HepG2 (cell line): ENCODE measurements around the gene KIF22. TPM values are rescaled to one million over a fixed set of nuclear protein-coding genes. Genes with fewer than 3 reads are reported as not detected.

Experiments used
- ADNP ChIP-seq: sonication (generic); formaldehyde crosslinking; IDR thresholded peaks from 2 replicates; pipeline ENCODE4 v1.4.0; 2020; ENCODE audit warnings: missing genetic modification reagents
- AGO2 ChIP-seq: fragments of 200-400 bp; formaldehyde crosslinking; optimal IDR thresholded peaks from 2 replicates; pipeline ENCODE3; 2017; ENCODE audit warnings: mild to moderate bottlenecking, low read depth, low read length, moderate library complexity
- BCL6 ChIP-seq: IDR thresholded peaks from 2 replicates; pipeline ENCODE4 v1.6.1; 2016; ENCODE audit warnings: missing genetic modification reagents, missing compliant biosample characterization
- CHD2 ChIP-seq: IDR thresholded peaks from 2 replicates; pipeline ENCODE4 v1.6.1; 2011; ENCODE audit warnings: low read depth, low read length, improper control_type of control experiment
- HNRNPK ChIP-seq: fragments of 200-400 bp; formaldehyde crosslinking; IDR thresholded peaks from 2 replicates; pipeline ENCODE4 v1.6.1; 2018; ENCODE audit warnings: low read length, low read depth, moderate library complexity, mild to moderate bottlenecking; ENCODE audit not compliant: poor library complexity, severe bottlenecking
- NFE2L2 ChIP-seq: fragments of 150-350 bp; IDR thresholded peaks from 2 replicates; pipeline ENCODE4 v1.6.1; 2014; ENCODE audit warnings: low read length
- NFYB ChIP-seq: sonication (generic); formaldehyde crosslinking; IDR thresholded peaks from 2 replicates; pipeline ENCODE4 v1.4.0; 2020; ENCODE audit warnings: missing genetic modification reagents
- PHB2 ChIP-seq: fragments of 450-650 bp; IDR thresholded peaks from 2 replicates; pipeline ENCODE4 v1.6.1; 2018; ENCODE audit not compliant: partially characterized antibody
- PTBP1 ChIP-seq: fragments of 200-400 bp; formaldehyde crosslinking; IDR thresholded peaks from 2 replicates; pipeline ENCODE4 v1.6.1; 2018; ENCODE audit warnings: low read length, low read depth; ENCODE audit not compliant: poor library complexity, severe bottlenecking
- RCOR2 ChIP-seq: IDR thresholded peaks from 2 replicates; pipeline ENCODE4 v1.6.1; 2016; ENCODE audit warnings: missing biosample characterization, missing genetic modification reagents
- SMAD1 ChIP-seq: sonication (generic); formaldehyde crosslinking; IDR thresholded peaks from 2 replicates; pipeline ENCODE4 v1.4.0; 2020; ENCODE audit warnings: missing genetic modification reagents, low read depth, mild to moderate bottlenecking, borderline replicate concordance
- SMAD3 ChIP-seq: sonication (generic); formaldehyde crosslinking; IDR thresholded peaks from 2 replicates; pipeline ENCODE4 v1.4.0; 2020; ENCODE audit warnings: missing genetic modification reagents
- ZNF234 ChIP-seq: sonication (generic); formaldehyde crosslinking; conservative IDR thresholded peaks from 2 replicates; pipeline ENCODE4 v1.5.1; 2020; ENCODE audit warnings: mild to moderate bottlenecking, missing genetic modification reagents
- ZNF317 ChIP-seq: sonication (generic); formaldehyde crosslinking; IDR thresholded peaks from 2 replicates; pipeline ENCODE4 v1.5.0; 2020; ENCODE audit warnings: mild to moderate bottlenecking, missing genetic modification reagents
- ZNF674 ChIP-seq: sonication (generic); formaldehyde crosslinking; IDR thresholded peaks from 2 replicates; pipeline ENCODE4 v1.5.0; 2020; ENCODE audit warnings: low read depth, mild to moderate bottlenecking, missing genetic modification reagents
- polyA plus RNA-seq, 8 experiments: library from polyadenylated mRNA; depleted of rRNA in 3 of 8; stranded (reverse) in 7 of 8; unstranded in 1 of 8; fragments of >200 nt; fragmentation: Illumina TruSeq in 4 of 8; extraction: Trizol in 4 of 8; gene quantifications; 2 replicates each; pipeline versions ENCODE4 v1.2.1 to v1.2.3, GENCODE V29; 2011 to 2016; ENCODE audit warnings: low read depth in 4 of 8, missing spikeins in 1 of 8, mixed read lengths in 1 of 8; ENCODE audit not compliant: insufficient read depth in 1 of 8
- total RNA-seq, 5 experiments: library from RNA; depleted of rRNA; stranded (reverse); fragments of >200 nt; fragmentation: Illumina TruSeq; extraction: Trizol; gene quantifications; 2 replicates each; pipeline ENCODE4 v1.2.3, GENCODE V29; 2016; ENCODE audit warnings: low read depth in 1 of 5
- TF ChIP-seq, protein P1 (sequence below), 2 experiments: sonication (generic) in 1 of 2; formaldehyde crosslinking in 1 of 2; IDR thresholded peaks; 2 replicates each; pipeline versions ENCODE4 v1.4.0 to v1.6.1; 2018 to 2020; ENCODE audit warnings: missing genetic modification reagents in 2 of 2, borderline replicate concordance in 1 of 2, low read depth in 1 of 2, mild to moderate bottlenecking in 1 of 2, missing biosample characterization in 1 of 2
- TF ChIP-seq, protein P2 (sequence below): sonication (generic); formaldehyde crosslinking; IDR thresholded peaks from 2 replicates; pipeline ENCODE4 v1.5.0; 2020; ENCODE audit warnings: missing genetic modification reagents
- TF ChIP-seq, protein P3 (sequence below): sonication (generic); formaldehyde crosslinking; IDR thresholded peaks from 2 replicates; pipeline ENCODE4 v1.5.0; 2020; ENCODE audit warnings: missing genetic modification reagents
- TF ChIP-seq, protein P4 (sequence below): sonication (generic); formaldehyde crosslinking; IDR thresholded peaks from 2 replicates; pipeline ENCODE4 v1.4.0; 2020; ENCODE audit warnings: mild to moderate bottlenecking, missing genetic modification reagents
- TF ChIP-seq, protein P5 (sequence below): sonication (generic); formaldehyde crosslinking; IDR thresholded peaks from 2 replicates; pipeline ENCODE4 v1.4.0; 2020; ENCODE audit warnings: missing genetic modification reagents
- TF ChIP-seq, protein P6 (sequence below): sonication (generic); formaldehyde crosslinking; IDR thresholded peaks from 2 replicates; pipeline ENCODE4 v1.5.1; 2020; ENCODE audit warnings: missing genetic modification reagents, mild to moderate bottlenecking, borderline replicate concordance

Gene KIF22
- total and polyA plus RNA-seq, 2 of the 13 experiments (the other 11 are each of a cell fraction or from before 2014, with no cell fraction given): 95.8 to 118 TPM

DNA sequence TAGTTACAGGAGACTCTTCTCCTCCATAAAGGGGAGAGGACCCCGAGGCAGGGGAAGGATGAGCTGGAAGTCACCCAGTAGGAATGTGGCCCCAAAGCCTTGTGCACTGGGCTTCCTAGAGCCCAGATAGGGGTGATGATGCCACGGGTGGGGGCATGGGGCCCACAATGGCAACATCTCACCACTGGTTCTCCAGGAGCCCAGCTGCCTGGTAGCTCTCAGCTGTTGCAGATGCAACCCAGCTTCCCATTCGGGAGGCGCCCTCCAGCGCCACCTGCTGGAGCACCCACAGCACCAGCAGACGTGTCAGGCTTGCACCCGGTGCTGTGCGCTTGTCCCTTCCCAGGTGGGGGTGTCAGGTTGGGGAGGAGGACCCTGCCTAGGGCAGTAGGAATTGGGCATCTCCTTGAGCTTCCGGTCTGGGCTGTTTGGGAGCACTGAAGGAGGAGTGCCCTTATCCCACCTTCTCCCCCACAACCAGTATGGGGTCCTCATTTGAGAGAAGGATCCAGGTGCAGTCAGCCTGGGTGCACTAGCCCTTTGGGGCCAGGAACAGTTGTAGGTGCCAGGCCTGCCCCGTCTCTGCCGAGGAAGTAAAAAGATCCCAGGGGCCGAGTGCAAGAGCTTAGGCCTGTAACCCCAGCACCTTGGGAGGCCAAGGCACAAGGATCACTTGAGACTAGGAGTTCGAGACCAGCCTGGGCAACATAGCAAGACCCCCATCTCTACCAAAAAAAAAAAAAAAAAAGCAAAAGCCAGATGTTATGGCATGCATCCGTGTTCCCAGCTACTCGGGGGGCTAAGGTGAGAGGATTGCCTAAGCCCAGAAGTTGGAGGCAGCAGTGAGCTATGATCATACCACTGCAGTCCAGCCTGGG, 58.1 kb downstream of the KIF22 start (continued):
- TF ChIP-seq PTBP1: no peak
- TF ChIP-seq, protein P1, sequence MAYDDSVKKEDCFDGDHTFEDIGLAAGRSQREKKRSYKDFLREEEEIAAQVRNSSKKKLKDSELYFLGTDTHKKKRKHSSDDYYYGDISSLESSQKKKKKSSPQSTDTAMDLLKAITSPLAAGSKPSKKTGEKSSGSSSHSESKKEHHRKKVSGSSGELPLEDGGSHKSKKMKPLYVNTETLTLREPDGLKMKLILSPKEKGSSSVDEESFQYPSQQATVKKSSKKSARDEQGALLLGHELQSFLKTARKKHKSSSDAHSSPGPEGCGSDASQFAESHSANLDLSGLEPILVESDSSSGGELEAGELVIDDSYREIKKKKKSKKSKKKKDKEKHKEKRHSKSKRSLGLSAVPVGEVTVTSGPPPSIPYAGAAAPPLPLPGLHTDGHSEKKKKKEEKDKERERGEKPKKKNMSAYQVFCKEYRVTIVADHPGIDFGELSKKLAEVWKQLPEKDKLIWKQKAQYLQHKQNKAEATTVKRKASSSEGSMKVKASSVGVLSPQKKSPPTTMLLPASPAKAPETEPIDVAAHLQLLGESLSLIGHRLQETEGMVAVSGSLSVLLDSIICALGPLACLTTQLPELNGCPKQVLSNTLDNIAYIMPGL (CRISPR knock-in tag; IDR thresholded peaks at IDR 0.05; ENCODE audit: borderline replicate concordance in 1 of 2, low read depth in 1 of 2): peak; percentile 73 to 90; a peak in 3 of 4 replicates
- TF ChIP-seq BCL6 (CRISPR knock-in tag): 0 out of 2 replicates have a peak, but pooled peaks have one; percentile 9
- no peak for TF ChIP-seq CHD2
- TF ChIP-seq, protein P2, sequence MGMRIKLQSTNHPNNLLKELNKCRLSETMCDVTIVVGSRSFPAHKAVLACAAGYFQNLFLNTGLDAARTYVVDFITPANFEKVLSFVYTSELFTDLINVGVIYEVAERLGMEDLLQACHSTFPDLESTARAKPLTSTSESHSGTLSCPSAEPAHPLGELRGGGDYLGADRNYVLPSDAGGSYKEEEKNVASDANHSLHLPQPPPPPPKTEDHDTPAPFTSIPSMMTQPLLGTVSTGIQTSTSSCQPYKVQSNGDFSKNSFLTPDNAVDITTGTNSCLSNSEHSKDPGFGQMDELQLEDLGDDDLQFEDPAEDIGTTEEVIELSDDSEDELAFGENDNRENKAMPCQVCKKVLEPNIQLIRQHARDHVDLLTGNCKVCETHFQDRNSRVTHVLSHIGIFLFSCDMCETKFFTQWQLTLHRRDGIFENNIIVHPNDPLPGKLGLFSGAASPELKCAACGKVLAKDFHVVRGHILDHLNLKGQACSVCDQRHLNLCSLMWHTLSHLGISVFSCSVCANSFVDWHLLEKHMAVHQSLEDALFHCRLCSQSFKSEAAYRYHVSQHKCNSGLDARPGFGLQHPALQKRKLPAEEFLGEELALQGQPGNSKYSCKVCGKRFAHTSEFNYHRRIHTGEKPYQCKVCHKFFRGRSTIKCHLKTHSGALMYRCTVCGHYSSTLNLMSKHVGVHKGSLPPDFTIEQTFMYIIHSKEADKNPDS (CRISPR knock-in tag): no peak
- TF ChIP-seq, protein P3, sequence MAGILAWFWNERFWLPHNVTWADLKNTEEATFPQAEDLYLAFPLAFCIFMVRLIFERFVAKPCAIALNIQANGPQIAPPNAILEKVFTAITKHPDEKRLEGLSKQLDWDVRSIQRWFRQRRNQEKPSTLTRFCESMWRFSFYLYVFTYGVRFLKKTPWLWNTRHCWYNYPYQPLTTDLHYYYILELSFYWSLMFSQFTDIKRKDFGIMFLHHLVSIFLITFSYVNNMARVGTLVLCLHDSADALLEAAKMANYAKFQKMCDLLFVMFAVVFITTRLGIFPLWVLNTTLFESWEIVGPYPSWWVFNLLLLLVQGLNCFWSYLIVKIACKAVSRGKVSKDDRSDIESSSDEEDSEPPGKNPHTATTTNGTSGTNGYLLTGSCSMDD (CRISPR knock-in tag): no peak
- TF ChIP-seq, protein P4, sequence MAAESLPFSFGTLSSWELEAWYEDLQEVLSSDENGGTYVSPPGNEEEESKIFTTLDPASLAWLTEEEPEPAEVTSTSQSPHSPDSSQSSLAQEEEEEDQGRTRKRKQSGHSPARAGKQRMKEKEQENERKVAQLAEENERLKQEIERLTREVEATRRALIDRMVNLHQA (CRISPR knock-in tag): no peak
- no peak for TF ChIP-seq PHB2
- TF ChIP-seq HNRNPK: no peak
- peak; percentile 64 for TF ChIP-seq AGO2
- TF ChIP-seq SMAD1 (CRISPR knock-in tag): no peak
- no peak for TF ChIP-seq RCOR2 (CRISPR knock-in tag)
- no peak for TF ChIP-seq ZNF317 (CRISPR knock-in tag)
- TF ChIP-seq SMAD3: 0 out of 2 replicates have a peak, but pooled peaks have one; percentile 63
- TF ChIP-seq, protein P5, sequence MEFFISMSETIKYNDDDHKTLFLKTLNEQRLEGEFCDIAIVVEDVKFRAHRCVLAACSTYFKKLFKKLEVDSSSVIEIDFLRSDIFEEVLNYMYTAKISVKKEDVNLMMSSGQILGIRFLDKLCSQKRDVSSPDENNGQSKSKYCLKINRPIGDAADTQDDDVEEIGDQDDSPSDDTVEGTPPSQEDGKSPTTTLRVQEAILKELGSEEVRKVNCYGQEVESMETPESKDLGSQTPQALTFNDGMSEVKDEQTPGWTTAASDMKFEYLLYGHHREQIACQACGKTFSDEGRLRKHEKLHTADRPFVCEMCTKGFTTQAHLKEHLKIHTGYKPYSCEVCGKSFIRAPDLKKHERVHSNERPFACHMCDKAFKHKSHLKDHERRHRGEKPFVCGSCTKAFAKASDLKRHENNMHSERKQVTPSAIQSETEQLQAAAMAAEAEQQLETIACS: no peak
- no peak for TF ChIP-seq ZNF674
- no peak for TF ChIP-seq NFYB (CRISPR knock-in tag)
- TF ChIP-seq NFE2L2: no peak
- no peak for TF ChIP-seq ZNF234
- TF ChIP-seq ADNP (CRISPR knock-in tag): no peak
- TF ChIP-seq, protein P6, sequence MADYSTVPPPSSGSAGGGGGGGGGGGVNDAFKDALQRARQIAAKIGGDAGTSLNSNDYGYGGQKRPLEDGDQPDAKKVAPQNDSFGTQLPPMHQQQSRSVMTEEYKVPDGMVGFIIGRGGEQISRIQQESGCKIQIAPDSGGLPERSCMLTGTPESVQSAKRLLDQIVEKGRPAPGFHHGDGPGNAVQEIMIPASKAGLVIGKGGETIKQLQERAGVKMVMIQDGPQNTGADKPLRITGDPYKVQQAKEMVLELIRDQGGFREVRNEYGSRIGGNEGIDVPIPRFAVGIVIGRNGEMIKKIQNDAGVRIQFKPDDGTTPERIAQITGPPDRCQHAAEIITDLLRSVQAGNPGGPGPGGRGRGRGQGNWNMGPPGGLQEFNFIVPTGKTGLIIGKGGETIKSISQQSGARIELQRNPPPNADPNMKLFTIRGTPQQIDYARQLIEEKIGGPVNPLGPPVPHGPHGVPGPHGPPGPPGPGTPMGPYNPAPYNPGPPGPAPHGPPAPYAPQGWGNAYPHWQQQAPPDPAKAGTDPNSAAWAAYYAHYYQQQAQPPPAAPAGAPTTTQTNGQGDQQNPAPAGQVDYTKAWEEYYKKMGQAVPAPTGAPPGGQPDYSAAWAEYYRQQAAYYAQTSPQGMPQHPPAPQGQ (CRISPR knock-in tag): no peak
